Large intestine (tissue), 3 donors: ENCODE results near the gene PROK2. TPM values are rescaled to one million over a fixed set of nuclear protein-coding genes. Genes with fewer than 3 reads are reported as not detected.

ENCODE experiments used
- DNase-seq, 2 donors: peaks; one replicate each; pipeline versions ENCODE4 v3.0.0 to v3.0.0-alpha.2; 2013
- H3K27ac ChIP-seq: one replicate; pipeline ENCODE4 v1.5.1; 2013; ENCODE audit warnings: low read length
- H3K27me3 ChIP-seq: 2 replicates; pipeline ENCODE4 v1.6.1; 2013; ENCODE audit warnings: low read length; ENCODE audit not compliant: control insufficient read depth, insufficient read depth
- H3K36me3 ChIP-seq: 2 replicates; pipeline ENCODE4 v1.6.1; 2013; ENCODE audit warnings: low read length; ENCODE audit not compliant: control insufficient read depth, insufficient read depth
- H3K4me1 ChIP-seq: one replicate; pipeline ENCODE4 v1.6.1; 2013; ENCODE audit warnings: low read length; ENCODE audit not compliant: control insufficient read depth, insufficient read depth
- H3K4me3 ChIP-seq: one replicate; pipeline ENCODE4 v1.5.1; 2013; ENCODE audit warnings: low read length
- H3K9me3 ChIP-seq: one replicate; pipeline ENCODE4 v1.6.1; 2013; ENCODE audit warnings: mild to moderate bottlenecking, low read depth, low read length, moderate library complexity; ENCODE audit not compliant: control insufficient read depth
- WGBS: methylation state at CpG from one replicate; pipeline ENCODE4 v1.1.5; 2013; ENCODE audit warnings: low lambda C conversion rate; ENCODE audit not compliant: insufficient coverage; 5-methylcytosine and 5-hydroxymethylcytosine counted together
- polyA plus RNA-seq: library from polyadenylated mRNA; unstranded; fragments of 120-200 nt; gene quantifications from one replicate; pipeline ENCODE4 v1.2.1, GENCODE V29; 2013

PROK2 gene
- polyA plus RNA-seq, 1 donor = 0.67 TPM

GRCh38 chr3:71809321-71810026 is 24.5 kb upstream of the PROK2 start:
- H3K36me3 ChIP-seq = no peaks in the 10 kb centered on the region
- H3K4me1 ChIP-seq = no peaks in the 10 kb centered on the region
- DNase-seq = no peak
- WGBS = 100% methylated on average over 1 of the region's 6 CpGs
- H3K4me3 ChIP-seq = no peak overlapping the region
- H3K27me3 ChIP-seq = peaks cover 13% of the 10 kb centered on the region
- no peak overlapping the region for H3K27ac ChIP-seq
- no peaks in the 10 kb centered on the region for H3K9me3 ChIP-seq

DNA sequence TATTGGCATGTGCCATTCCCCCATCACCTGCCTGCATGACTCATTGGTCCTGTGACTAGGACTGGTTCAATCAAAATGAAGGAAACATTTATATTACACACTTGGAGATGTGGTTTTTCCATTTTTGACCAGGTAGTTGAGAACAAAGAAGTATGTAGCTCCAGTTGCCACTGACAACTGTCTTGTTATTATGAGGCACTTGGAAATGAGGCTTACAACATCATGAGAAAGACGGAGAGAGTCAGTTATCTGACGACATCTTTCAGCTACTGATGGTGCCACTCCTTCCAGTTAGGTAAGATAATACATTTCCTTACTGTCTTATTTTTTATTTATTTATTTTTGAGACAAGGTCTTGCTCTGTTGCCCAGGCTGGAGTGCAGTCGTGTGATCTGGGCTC is 21.8 kb upstream of the PROK2 start:
- DNase-seq = no peak
- Histone ChIP-seq H3K4me1 (no peaks in the 10 kb centered on the region), H3K9me3 (no peaks in the 10 kb centered on the region), H3K27me3 (peaks cover 20% of the 10 kb centered on the region), H3K4me3 (no peak overlapping the region), H3K36me3 (no peaks in the 10 kb centered on the region), H3K27ac (no peak overlapping the region)
- 70% methylated on average over 2 of the region's 3 CpGs for WGBS

DNA sequence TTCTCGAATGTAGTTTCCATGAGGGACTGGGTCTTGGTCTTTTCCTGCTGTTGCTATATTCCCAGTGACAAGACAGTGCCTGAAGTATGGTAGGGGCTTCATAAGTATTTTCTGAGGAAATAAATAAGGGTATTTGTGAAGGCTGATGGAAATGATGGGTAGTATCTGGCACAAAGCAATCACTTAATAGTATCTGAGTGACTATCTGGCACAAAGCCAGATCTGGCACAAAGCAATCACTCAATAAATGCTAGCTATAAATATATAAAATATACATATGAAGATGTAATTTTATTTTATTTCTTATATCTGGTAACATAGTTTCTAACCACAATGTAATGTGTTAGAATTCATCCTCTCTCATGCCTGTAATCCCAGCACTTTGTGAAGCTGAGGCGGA is 20.7 kb upstream of the PROK2 start:
- Histone ChIP-seq H3K4me3 (no peak overlapping the region), H3K9me3 (no peaks in the 10 kb centered on the region), H3K27ac (no peak overlapping the region), H3K36me3 (no peaks in the 10 kb centered on the region), H3K27me3 (peaks cover 21% of the 10 kb centered on the region), H3K4me1 (no peaks in the 10 kb centered on the region)
- WGBS = no CpG with 5 or more reads among the region's 2 CpGs
- DNase-seq = no peak

DNA sequence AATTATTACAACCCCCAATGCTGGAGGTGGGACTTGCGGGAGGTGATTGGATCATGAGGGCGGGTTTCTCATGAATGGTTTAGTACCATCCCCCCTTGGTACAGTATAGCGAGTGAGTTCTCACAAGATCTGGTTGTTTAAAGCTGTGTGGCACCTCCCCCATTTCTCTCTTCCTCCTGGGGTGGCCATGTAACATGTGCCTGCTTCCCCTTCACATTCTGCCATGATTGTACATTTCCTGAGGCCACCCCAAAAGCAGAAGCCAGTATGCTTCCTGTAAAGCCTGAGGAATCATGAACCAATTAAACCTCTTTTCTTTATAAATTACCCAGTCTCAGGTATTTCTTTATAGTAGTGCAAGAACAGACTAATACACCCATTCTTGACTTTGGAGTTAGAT is 20.3 kb upstream of the PROK2 start:
- Histone ChIP-seq H3K4me1 (no peaks in the 10 kb centered on the region), H3K9me3 (no peaks in the 10 kb centered on the region), H3K36me3 (no peaks in the 10 kb centered on the region), H3K27ac (no peak overlapping the region), H3K27me3 (peaks cover 23% of the 10 kb centered on the region), H3K4me3 (no peak overlapping the region)
- no peak for DNase-seq
- no CpG with 5 or more reads among the region's 3 CpGs for WGBS

DNA sequence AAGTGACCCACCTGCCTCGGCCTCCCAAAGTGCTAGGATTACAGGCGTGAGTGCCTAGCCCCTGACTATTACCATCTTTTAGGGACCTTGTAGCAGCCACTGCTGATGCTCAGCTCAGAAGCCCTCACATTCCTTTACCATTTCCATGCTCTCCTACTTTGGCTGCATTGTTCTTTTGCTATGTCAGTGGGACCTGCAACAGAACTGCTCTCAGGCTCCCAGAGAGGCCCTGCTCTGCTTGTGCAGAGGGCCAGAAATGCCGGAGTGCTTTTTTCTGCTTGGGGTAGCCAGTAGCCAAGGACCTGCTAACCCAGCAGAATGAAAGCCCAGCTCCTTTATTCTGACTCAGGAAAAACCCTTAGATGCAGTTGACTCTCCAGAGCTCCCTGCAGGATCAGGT is 18.3 kb upstream of the PROK2 start:
- DNase-seq = no peak
- no peaks in the 10 kb centered on the region for H3K4me1 ChIP-seq

DNA sequence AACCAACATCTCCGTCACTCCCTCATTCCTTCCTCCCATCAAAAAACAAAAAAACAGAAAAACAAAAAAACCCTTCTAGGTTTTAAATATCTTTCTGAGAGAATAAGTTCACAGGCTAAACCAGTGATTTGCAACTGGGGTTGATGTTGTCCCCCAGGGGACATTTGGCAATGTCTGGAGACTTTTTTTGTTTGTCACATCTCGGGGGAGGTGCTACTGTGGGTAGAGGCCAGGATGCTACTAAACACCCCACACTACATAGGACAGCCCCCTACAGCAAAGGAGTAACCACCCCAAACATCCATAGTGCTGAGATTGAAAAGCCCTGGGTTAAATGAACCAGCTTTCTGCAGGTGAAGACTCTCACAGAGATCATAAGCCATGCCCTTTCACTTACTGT is 17.0 kb upstream of the PROK2 start:
- Histone ChIP-seq H3K9me3 (no peaks in the 10 kb centered on the region), H3K27me3 (peaks cover 36% of the 10 kb centered on the region), H3K4me1 (no peaks in the 10 kb centered on the region), H3K4me3 (no peak overlapping the region), H3K36me3 (no peaks in the 10 kb centered on the region), H3K27ac (no peak overlapping the region)
- DNase-seq = no peak
- WGBS = 100% methylated on average over 1 of the region's 2 CpGs

More for the DNA sequence above, 18.3 kb upstream of the PROK2 start:
- WGBS = no CpG with 5 or more reads among the region's 3 CpGs
- Histone ChIP-seq H3K27ac (no peak overlapping the region), H3K4me3 (no peak overlapping the region), H3K9me3 (no peaks in the 10 kb centered on the region), H3K27me3 (peaks cover 29% of the 10 kb centered on the region), H3K36me3 (no peaks in the 10 kb centered on the region)

DNA sequence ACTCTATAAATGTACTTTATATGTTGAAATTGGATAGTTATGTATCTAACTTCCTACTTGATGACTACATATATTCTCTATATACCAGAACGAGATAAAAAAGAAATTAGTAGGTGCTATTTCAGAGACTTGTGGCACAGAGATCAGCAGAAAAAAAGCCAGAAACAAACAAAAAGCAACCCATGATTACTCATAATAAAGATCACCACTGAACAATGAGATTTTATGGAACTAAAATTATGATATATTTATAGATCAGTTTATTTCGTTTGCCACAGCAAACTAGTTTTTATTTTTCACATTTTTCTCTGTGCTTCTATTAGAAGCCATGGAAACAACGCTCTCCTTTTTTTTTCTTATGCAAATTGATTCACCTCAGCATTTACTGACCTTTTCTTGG is 15.1 kb upstream of the PROK2 start:
- H3K4me1 ChIP-seq = no peaks in the 10 kb centered on the region
- no peak overlapping the region for H3K27ac ChIP-seq
- H3K36me3 ChIP-seq = no peaks in the 10 kb centered on the region
- peaks cover 36% of the 10 kb centered on the region for H3K27me3 ChIP-seq
- H3K4me3 ChIP-seq = no peak overlapping the region
- DNase-seq = no peak
- WGBS = 41% methylated on average over 3 of the region's 3 CpGs
- H3K9me3 ChIP-seq = no peaks in the 10 kb centered on the region

DNA sequence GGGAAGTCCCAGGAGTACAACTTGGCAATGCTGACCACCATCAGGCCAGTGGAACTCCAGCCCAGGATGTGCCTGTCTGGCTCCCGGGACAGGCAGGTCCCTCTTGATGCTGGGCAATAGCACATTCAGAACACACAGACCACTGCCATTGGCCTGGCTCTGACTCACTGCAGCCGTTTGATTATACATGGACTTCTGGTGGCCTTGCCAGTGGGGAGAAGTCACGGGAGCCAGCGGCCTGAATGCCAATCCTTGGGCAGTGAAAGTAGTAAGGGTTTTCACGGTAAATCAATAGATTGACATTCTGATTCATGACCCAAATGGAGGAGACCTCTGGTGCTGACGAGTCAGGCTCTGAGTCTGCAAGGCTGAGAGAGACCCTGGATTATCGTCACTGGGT is 12.5 kb upstream of the PROK2 start:
- Histone ChIP-seq H3K4me1 (no peaks in the 10 kb centered on the region), H3K9me3 (no peaks in the 10 kb centered on the region), H3K36me3 (no peaks in the 10 kb centered on the region), H3K4me3 (no peak overlapping the region), H3K27me3 (peaks cover 44% of the 10 kb centered on the region), H3K27ac (no peak overlapping the region)
- no CpG with 5 or more reads among the region's 7 CpGs for WGBS
- no peak for DNase-seq

DNA sequence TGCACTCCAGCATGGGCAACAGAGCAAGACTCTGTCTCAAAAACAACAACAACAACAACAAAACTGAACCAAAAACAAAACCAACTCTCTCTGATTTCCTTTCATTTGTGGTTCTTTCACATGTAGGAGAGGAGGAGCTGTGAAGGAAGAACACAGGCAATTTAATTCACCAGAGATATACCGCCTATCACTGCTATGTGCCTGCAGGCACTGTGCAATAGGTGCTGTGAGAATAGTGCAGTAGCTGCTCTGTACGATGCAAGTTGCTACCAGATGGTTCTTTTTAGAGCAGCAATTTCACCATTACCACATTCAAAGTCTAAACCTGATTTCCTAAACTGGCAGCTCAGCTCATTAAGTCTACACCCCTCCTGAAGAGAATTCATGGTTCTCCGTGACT is 11.3 kb upstream of the PROK2 start:
- Histone ChIP-seq H3K9me3 (no peaks in the 10 kb centered on the region), H3K4me1 (no peaks in the 10 kb centered on the region), H3K27ac (no peak overlapping the region), H3K4me3 (no peak overlapping the region), H3K36me3 (no peaks in the 10 kb centered on the region), H3K27me3 (peaks cover 44% of the 10 kb centered on the region)
- WGBS = 20% methylated on average over 1 of the region's 3 CpGs
- no peak for DNase-seq

- Histone ChIP-seq H3K4me1 (no peaks in the 10 kb centered on the region), H3K36me3 (no peaks in the 10 kb centered on the region), H3K9me3 (no peaks in the 10 kb centered on the region), H3K4me3 (no peak overlapping the region), H3K27me3 (peaks cover 50% of the 10 kb centered on the region), H3K27ac (no peak overlapping the region)
- no peak for DNase-seq
- no CpG with 5 or more reads among the region's 1 CpG for WGBS
These were observed 6.7 kb upstream of the PROK2 start for GRCh38 chr3:71791634-71792033.

DNA sequence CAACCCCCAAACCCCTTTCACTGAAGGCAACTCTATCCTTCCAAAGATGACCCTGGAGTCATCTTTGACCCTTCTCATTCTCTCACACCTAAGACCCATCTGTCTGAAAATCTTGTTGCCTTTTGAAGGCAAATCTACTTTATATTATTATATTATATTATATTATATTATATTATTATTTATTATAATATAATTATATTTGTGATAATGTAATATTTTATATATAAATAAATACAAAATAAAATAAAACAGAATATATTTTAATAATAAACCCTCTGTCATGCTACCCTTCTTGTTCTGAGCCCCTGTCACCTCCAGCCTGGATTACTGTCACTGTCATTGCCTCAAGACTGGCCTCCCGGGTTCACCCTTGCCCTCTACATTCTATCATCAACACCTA is 5.0 kb upstream of the PROK2 start:
- H3K9me3 ChIP-seq = no peaks in the 10 kb centered on the region
- no peaks in the 10 kb centered on the region for H3K4me1 ChIP-seq
- no peaks in the 10 kb centered on the region for H3K36me3 ChIP-seq
- no peak overlapping the region for H3K4me3 ChIP-seq
- DNase-seq = no peak
- peaks cover 58% of the 10 kb centered on the region for H3K27me3 ChIP-seq
- no peak overlapping the region for H3K27ac ChIP-seq
- 100% methylated on average over 1 of the region's 1 CpG for WGBS
